Ovary (tissue), 3 donors: ENCODE data around the gene KIF26B.

Experiments
- EP300 ChIP-seq: sonication (generic); formaldehyde crosslinking; IDR thresholded peaks from one replicate; pipeline ENCODE4 v1.6.1; 2017; ENCODE audit warnings: antibody characterized with exemption
- POLR2A ChIP-seq: fragments of 450-650 bp; IDR thresholded peaks from one replicate; pipeline ENCODE4 v1.6.1; 2017; ENCODE audit warnings: antibody characterized with exemption, mild to moderate bottlenecking, moderate library complexity
- TF ChIP-seq, protein P1 (sequence below), 3 donors: fragments of 450-650 bp in 2 of 3; fragments of 200-600 bp in 1 of 3; IDR thresholded peaks; one replicate each; pipeline versions ENCODE4 v1.5.1 to v1.8.0; 2016 to 2022; ENCODE audit warnings: antibody characterized with exemption in 3 of 3, mild to moderate bottlenecking in 1 of 3
- donor health status: DM: no; HTN: no; CAD: no.

DNA sequence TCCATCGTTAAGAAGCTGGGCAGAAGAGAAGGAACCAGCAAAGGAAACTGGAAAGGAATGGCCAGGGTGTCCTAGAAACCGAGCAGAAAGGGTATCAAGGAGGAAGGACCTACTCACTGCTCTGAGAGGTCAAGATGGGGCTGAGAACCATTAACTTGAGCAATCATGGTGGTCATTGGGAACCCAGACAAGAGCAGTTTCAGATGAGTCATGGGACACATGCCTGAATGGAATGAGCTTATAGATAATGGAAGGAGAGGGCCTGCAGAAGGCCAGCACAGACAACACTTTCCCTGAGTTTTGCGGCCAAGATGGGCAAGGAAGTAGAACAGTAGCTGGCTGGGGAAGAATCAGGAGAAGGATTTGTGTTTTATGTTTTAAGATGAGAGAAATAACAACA is 383.2 kb downstream of the KIF26B start:
- TF ChIP-seq POLR2A = no peak
- TF ChIP-seq, protein P1, sequence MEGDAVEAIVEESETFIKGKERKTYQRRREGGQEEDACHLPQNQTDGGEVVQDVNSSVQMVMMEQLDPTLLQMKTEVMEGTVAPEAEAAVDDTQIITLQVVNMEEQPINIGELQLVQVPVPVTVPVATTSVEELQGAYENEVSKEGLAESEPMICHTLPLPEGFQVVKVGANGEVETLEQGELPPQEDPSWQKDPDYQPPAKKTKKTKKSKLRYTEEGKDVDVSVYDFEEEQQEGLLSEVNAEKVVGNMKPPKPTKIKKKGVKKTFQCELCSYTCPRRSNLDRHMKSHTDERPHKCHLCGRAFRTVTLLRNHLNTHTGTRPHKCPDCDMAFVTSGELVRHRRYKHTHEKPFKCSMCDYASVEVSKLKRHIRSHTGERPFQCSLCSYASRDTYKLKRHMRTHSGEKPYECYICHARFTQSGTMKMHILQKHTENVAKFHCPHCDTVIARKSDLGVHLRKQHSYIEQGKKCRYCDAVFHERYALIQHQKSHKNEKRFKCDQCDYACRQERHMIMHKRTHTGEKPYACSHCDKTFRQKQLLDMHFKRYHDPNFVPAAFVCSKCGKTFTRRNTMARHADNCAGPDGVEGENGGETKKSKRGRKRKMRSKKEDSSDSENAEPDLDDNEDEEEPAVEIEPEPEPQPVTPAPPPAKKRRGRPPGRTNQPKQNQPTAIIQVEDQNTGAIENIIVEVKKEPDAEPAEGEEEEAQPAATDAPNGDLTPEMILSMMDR (IDR thresholded peaks at IDR 0.05) = no peak
- no peak for TF ChIP-seq EP300
